ENCODE data around the gene BRSK2. TPM values are rescaled to one million over a fixed set of nuclear protein-coding genes. Genes with fewer than 3 reads are reported as not detected.
A peak's percentile ranks its signal among the peaks of the same experiment; 100 is the strongest.

BRSK2 gene
- total RNA-seq, 2 experiments from 2014 or later: 0.22 to 0.55 TPM

DNA sequence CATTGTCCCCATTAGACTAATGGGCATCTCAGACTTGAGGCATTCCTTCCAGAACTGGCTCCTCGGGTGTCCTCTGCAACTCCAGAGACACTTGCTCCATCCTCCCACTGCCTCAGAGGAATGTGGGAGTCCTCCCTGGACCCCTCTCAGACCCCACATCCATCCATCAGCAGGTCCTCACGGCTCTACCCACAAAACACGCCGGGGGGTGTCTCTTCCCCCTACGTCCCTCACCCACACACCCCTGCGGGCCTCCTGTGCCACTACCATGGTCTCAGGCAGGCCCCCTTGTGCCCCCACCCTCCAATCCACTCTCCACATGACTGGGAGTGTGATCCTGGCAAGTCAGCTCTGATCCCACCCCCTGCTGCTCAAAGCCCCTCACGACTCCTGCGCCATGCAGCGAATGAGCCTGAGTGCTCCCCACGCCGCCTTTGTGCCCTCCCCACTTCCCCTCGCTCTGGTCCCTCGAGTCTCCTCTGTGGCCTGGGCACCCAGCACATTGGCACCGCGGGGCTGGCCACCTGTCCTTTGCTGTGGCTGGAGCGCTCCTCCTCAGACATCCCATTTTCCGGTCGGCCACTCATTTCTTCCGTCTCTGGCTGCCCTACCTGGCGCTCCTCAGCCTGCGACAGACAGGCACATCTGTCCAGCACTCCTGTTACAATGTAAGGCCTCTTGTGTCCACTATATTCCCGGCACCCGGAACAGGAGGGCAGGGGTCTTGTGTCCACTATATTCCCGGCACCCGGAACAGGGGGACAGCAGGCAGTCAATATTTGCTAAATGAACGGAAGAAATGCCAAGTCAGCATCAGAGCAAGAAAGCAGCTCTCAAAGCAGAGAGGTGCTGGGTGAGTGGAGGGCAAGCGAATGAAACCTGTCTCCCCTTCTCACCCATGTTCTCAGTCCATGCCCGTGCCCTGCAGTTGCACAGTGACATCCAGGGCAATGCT lies 111.0 kb downstream of the BRSK2 start:
- CTCF ChIA-PET: no interaction called here
- Mint-ChIP-seq H3K36me3 (ENCODE audit: low read depth) (peaks cover 34% of the 10 kb centered on the region), H3K4me1 (ENCODE audit: low read depth) (peaks cover 58% of the 10 kb centered on the region), H3K27me3 (no peaks in the 10 kb centered on the region), H3K4me3 (no peak overlapping the region), H3K9me3 (no peaks in the 10 kb centered on the region), H3K27ac (peak overlapping the region; percentile 44)
- ATAC-seq (ENCODE audit: poor library complexity) (no peak), DNase-seq (no peak)
- Histone ChIP-seq H3K4me1 (ENCODE audit: insufficient read depth, low read length) (peaks cover 31% of the 10 kb centered on the region), H3K27me3 (ENCODE audit: control insufficient read depth in 1 of 2, insufficient read depth in 2 of 2, low read length in 2 of 2) (no peaks in the 10 kb centered on the region), H3K4me3 (ENCODE audit: low read length) (no peak overlapping the region), H3K27ac (ENCODE audit: low read depth in 1 of 2, low read length in 2 of 2) (no peak overlapping the region), H3K36me3 (ENCODE audit: insufficient read depth, low read length) (peaks cover 14% of the 10 kb centered on the region), H3K9me3 (ENCODE audit: control insufficient read depth in 1 of 2, insufficient read depth in 1 of 2, low read length in 2 of 2) (peaks cover 0 to 10% of the 10 kb centered on the region in 2 experiments)
- POLR2A ChIA-PET: no interaction called here
- intact Hi-C loops (cut with DNase I, micrococcal nuclease): no loop called here
- TF ChIP-seq, protein P1, sequence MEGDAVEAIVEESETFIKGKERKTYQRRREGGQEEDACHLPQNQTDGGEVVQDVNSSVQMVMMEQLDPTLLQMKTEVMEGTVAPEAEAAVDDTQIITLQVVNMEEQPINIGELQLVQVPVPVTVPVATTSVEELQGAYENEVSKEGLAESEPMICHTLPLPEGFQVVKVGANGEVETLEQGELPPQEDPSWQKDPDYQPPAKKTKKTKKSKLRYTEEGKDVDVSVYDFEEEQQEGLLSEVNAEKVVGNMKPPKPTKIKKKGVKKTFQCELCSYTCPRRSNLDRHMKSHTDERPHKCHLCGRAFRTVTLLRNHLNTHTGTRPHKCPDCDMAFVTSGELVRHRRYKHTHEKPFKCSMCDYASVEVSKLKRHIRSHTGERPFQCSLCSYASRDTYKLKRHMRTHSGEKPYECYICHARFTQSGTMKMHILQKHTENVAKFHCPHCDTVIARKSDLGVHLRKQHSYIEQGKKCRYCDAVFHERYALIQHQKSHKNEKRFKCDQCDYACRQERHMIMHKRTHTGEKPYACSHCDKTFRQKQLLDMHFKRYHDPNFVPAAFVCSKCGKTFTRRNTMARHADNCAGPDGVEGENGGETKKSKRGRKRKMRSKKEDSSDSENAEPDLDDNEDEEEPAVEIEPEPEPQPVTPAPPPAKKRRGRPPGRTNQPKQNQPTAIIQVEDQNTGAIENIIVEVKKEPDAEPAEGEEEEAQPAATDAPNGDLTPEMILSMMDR (IDR thresholded peaks at IDR 0.05): no peak

DNA sequence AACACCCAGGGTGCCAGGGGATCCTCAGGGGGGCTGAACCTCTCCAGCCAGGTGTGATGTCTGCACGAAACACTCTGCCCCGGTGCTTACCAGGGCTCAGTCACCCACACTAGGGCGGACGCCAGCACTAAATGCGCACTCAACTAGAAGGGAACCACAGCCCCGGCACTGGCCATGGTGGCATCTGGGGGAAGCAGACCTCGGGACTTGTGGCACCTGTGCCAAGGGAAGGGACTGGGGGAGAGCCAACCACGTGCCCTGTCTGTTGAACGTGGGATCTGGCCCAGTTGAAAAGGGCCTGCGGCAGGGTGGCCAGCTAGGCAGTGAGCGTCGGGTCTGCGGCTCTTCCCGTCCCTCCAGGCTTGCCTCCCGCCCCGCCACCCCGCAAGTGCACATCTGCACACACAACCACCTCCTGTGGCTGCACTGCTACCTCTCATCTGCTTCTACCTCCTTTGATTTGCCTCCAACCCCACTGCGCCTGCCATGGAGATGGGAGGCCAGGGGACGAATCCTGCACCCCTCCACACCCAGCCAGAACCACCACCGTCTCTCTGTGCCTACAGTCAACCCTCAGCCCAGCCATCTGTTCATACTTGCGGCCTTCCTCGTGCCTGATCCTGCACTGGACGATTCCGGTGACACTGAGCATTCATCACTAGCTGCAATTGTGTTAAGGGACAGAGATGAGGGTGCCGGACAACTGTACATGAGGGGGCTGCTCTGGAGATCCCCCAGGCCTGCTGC lies 111.9 kb downstream of the BRSK2 start:
- intact Hi-C loops (cut with DNase I, micrococcal nuclease): no loop called here
- H3K9me3 Mint-ChIP-seq: no peaks in the 10 kb centered on the region
- TF ChIP-seq, protein P1 (IDR thresholded peaks at IDR 0.05): no peak
- ATAC-seq (ENCODE audit: poor library complexity) (no peak), DNase-seq (no peak)
- CTCF ChIA-PET: no interaction called here
- POLR2A ChIA-PET: no interaction called here
- peaks cover 14% of the 10 kb centered on the region for H3K36me3 ChIP-seq (ENCODE audit: insufficient read depth, low read length)
- peaks cover 32% of the 10 kb centered on the region for H3K4me1 ChIP-seq (ENCODE audit: insufficient read depth, low read length)
- no peak overlapping the region for H3K27ac Mint-ChIP-seq
- H3K9me3 ChIP-seq (ENCODE audit: control insufficient read depth in 1 of 2, insufficient read depth in 1 of 2, low read length in 2 of 2): peaks cover 0 to 10% of the 10 kb centered on the region in 2 experiments
- H3K4me3 ChIP-seq (ENCODE audit: low read length): no peak overlapping the region
- no peaks in the 10 kb centered on the region for H3K27me3 Mint-ChIP-seq
- no peaks in the 10 kb centered on the region for H3K27me3 ChIP-seq (ENCODE audit: control insufficient read depth in 1 of 2, insufficient read depth in 2 of 2, low read length in 2 of 2)
- H3K4me1 Mint-ChIP-seq (ENCODE audit: low read depth): peaks cover 54% of the 10 kb centered on the region
- H3K4me3 Mint-ChIP-seq: no peak overlapping the region
- H3K36me3 Mint-ChIP-seq (ENCODE audit: low read depth): peaks cover 34% of the 10 kb centered on the region
- no peak overlapping the region for H3K27ac ChIP-seq (ENCODE audit: low read depth in 1 of 2, low read length in 2 of 2)

DNA sequence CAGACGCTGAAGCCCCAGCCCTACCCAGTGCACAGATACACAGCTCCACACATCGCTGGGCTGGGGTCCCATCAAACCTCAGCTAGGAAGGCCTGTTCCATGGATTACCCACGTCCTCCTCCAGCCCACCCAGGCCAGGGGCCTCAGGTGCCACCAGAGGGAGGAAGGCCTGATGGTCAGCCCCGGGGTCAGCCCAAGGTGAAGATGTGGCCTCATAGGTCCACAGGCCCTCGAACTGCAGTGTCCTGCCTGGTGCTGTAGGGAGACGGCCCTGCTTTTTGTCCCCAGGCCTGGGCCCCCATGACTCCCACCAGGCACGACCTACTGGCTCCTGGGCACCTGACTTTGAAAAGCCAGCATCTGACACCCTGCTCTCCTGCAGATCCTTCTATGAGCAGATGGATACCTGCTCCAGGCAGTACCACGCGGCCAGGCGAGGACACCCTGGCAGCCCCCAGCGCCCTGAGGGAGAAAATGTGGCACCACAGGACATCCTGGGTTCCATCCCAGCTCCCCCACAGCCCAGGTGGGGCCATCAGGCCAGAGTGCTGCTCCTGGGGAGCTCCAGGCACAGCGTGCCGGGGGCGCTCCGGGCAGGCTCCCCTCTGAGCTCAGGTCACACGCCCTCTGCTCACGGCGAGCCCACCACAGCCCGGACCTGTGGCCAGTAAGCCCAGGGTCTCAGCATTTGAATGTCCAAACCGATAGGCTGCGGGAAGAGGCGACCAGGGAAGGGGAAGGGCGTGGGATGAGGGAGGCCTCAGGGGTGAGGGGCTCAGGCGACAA lies 112.6 kb downstream of the BRSK2 start:
- no peak overlapping the region for H3K27ac ChIP-seq (ENCODE audit: low read depth in 1 of 2, low read length in 2 of 2)
- DNase-seq (no peak), ATAC-seq (ENCODE audit: poor library complexity) (no peak)
- intact Hi-C loops (cut with DNase I, micrococcal nuclease): no loop called here
- no peaks in the 10 kb centered on the region for H3K27me3 Mint-ChIP-seq
- peaks cover 34% of the 10 kb centered on the region for H3K4me1 ChIP-seq (ENCODE audit: insufficient read depth, low read length)
- H3K9me3 ChIP-seq (ENCODE audit: control insufficient read depth in 1 of 2, insufficient read depth in 1 of 2, low read length in 2 of 2): peaks cover 0 to 10% of the 10 kb centered on the region in 2 experiments
- H3K4me1 Mint-ChIP-seq (ENCODE audit: low read depth): peaks cover 46% of the 10 kb centered on the region
- ChIA-PET CTCF (no interaction called here), POLR2A (no interaction called here)
- no peaks in the 10 kb centered on the region for H3K9me3 Mint-ChIP-seq
- H3K27ac Mint-ChIP-seq: no peak overlapping the region
- TF ChIP-seq, protein P1 (IDR thresholded peaks at IDR 0.05): no peak
- peaks cover 14% of the 10 kb centered on the region for H3K36me3 ChIP-seq (ENCODE audit: insufficient read depth, low read length)
- H3K4me3 Mint-ChIP-seq: no peak overlapping the region
- no peaks in the 10 kb centered on the region for H3K27me3 ChIP-seq (ENCODE audit: control insufficient read depth in 1 of 2, insufficient read depth in 2 of 2, low read length in 2 of 2)
- H3K4me3 ChIP-seq (ENCODE audit: low read length): no peak overlapping the region
- peaks cover 30% of the 10 kb centered on the region for H3K36me3 Mint-ChIP-seq (ENCODE audit: low read depth)
